Measurements from ENCODE around the gene GPR55. TPM values are rescaled to one million over a fixed set of nuclear protein-coding genes. Genes with fewer than 3 reads are reported as not detected.

GPR55 gene
- total and polyA plus RNA-seq, 10 of the 15 experiments (the other 5 are each of a cell fraction or from before 2014, with no cell fraction given), result 2.1 to 30.1 (median 16.2) TPM

- TF ChIP-seq MTA3 (IDR thresholded peaks at IDR 0.05; ENCODE audit: borderline replicate concordance, low read length), result no peak
- TF ChIP-seq PAX5 (IDR thresholded peaks at IDR 0.05; ENCODE audit: borderline replicate concordance, low read depth, low read length), result peak; percentile 48; the same call in 1 of the 2 replicates
- TF ChIP-seq YBX1 (IDR thresholded peaks at IDR 0.05), result no peak
- TF ChIP-seq SREBF2 (IDR thresholded peaks at IDR 0.05; ENCODE audit: low read length), result no peak
- TF ChIP-seq FOXK2 (IDR thresholded peaks at IDR 0.05), result no peak
- TF ChIP-seq RAD21 (IDR thresholded peaks at IDR 0.05; ENCODE audit: insufficient read depth, low read depth, low read length), result peak; percentile 60
- no peak for TF ChIP-seq E2F4 (IDR thresholded peaks at IDR 0.05; ENCODE audit: low read depth, low read length)
- TF ChIP-seq FOXM1 (IDR thresholded peaks at IDR 0.05; ENCODE audit: low read depth, low read length), result no peak
- TF ChIP-seq SMARCA5 (IDR thresholded peaks at IDR 0.05), result peak; percentile 43
- no peak for TF ChIP-seq NRF1 (conservative IDR thresholded peaks at IDR 0.05; ENCODE audit: low read depth, low read length)
- TF ChIP-seq POLR2A (IDR thresholded peaks at IDR 0.05; ENCODE audit: low read depth, low read length), result peak; percentile 49; the same call in 1 of the 2 replicates
- 0 out of 2 replicates have a peak, but pooled peaks have one; percentile 24 for TF ChIP-seq HDAC2 (IDR thresholded peaks at IDR 0.05)
- no peak for TF ChIP-seq PAX8 (IDR thresholded peaks at IDR 0.05)
- TF ChIP-seq ZNF384 (IDR thresholded peaks at IDR 0.05; ENCODE audit: borderline replicate concordance, low read depth, low read length), result peak; percentile 75
- TF ChIP-seq RCOR1 (conservative IDR thresholded peaks at IDR 0.05; ENCODE audit: low read depth, low read length), result no peak
- no peak for TF ChIP-seq E2F8 (IDR thresholded peaks at IDR 0.05; ENCODE audit: low read depth, partially characterized antibody)
- no peak for TF ChIP-seq RAD51 (IDR thresholded peaks at IDR 0.05)
- TF ChIP-seq CBFB (IDR thresholded peaks at IDR 0.05; ENCODE audit: low read depth), result no peak; the same call in 1 of the 2 replicates
- TF ChIP-seq TARDBP (IDR thresholded peaks at IDR 0.05; ENCODE audit: borderline replicate concordance), result no peak
- TF ChIP-seq MLLT1 (IDR thresholded peaks at IDR 0.05), result no peak
- peak; percentile 89 for TF ChIP-seq MEF2A (IDR thresholded peaks at IDR 0.05; ENCODE audit: insufficient read depth, low read depth, low read length)
- TF ChIP-seq TCF3 (IDR thresholded peaks at IDR 0.05; ENCODE audit: borderline replicate concordance, insufficient read depth, low read depth, low read length), result no peak
- TF ChIP-seq BACH1 (IDR thresholded peaks at IDR 0.05; ENCODE audit: borderline replicate concordance), result no peak
- TF ChIP-seq IRF4 (IDR thresholded peaks at IDR 0.05; ENCODE audit: low read depth, low read length), result peak; percentile 51; the same call in 1 of the 2 replicates
- TF ChIP-seq ESRRA (IDR thresholded peaks at IDR 0.05; ENCODE audit: low read length), result no peak
- TF ChIP-seq CBX3 (IDR thresholded peaks at IDR 0.05; ENCODE audit: borderline replicate concordance, low read depth), result no peak
- TF ChIP-seq KAT2A (conservative IDR thresholded peaks at IDR 0.05; ENCODE audit: control insufficient read depth, low read depth, low read length), result no peak
- TF ChIP-seq SREBF1 (IDR thresholded peaks at IDR 0.05; ENCODE audit: low read length), result no peak
- no peak for TF ChIP-seq HCFC1 (IDR thresholded peaks at IDR 0.05; ENCODE audit: low read length)
- peak; percentile 93 for TF ChIP-seq IKZF1 (conservative IDR thresholded peaks at IDR 0.05)
Measured at GRCh38 chr2:230925879-230926765, 1.1 kb upstream of the GPR55 start (continued).
